GM12875 (cell line): ENCODE results near the gene GRID1.

Source experiments
- H3K4me3 ChIP-seq: one replicate; pipeline ENCODE4 v1.5.1; 2011; ENCODE audit warnings: low read depth, low read length, control low read depth
- CTCF ChIP-seq: IDR thresholded peaks from 2 replicates; pipeline ENCODE4 v1.5.1; 2011; ENCODE audit warnings: low read depth, mild to moderate bottlenecking, control low read depth, inconsistent platforms, low read length, moderate library complexity, borderline replicate concordance; ENCODE audit not compliant: insufficient read depth

Gene GRID1

GRCh38 chr10:86025509-86025908, 341.1 kb downstream of the GRID1 start:
- H3K4me3 ChIP-seq, result no peak overlapping the region
- TF ChIP-seq CTCF, result no peak

GRCh38 chr10:86024281-86025041, 342.1 kb downstream of the GRID1 start:
- no peak overlapping the region for H3K4me3 ChIP-seq
- no peak for TF ChIP-seq CTCF

GRCh38 chr10:86023931-86024280, 342.7 kb downstream of the GRID1 start:
- no peak overlapping the region for H3K4me3 ChIP-seq
- no peak for TF ChIP-seq CTCF

- no peak for TF ChIP-seq CTCF
Measured at GRCh38 chr10:86023336-86023735, 343.3 kb downstream of the GRID1 start.

GRCh38 chr10:86022906-86023305, 343.7 kb downstream of the GRID1 start:
- no peak overlapping the region for H3K4me3 ChIP-seq
- TF ChIP-seq CTCF, result no peak

More at GRCh38 chr10:86023336-86023735, 343.3 kb downstream of the GRID1 start:
- no peak overlapping the region for H3K4me3 ChIP-seq

GRCh38 chr10:86020134-86020533, 346.5 kb downstream of the GRID1 start:
- no peak overlapping the region for H3K4me3 ChIP-seq
- TF ChIP-seq CTCF, result no peak

GRCh38 chr10:86019141-86019540, 347.5 kb downstream of the GRID1 start:
- TF ChIP-seq CTCF, result no peak
- H3K4me3 ChIP-seq, result no peak overlapping the region
